Muscle layer of duodenum (tissue), 2 donors: ENCODE measurements around the gene NEK2.
"Not testable (repeated sequence)": the region's sequence is repeated elsewhere in the genome, so short reads cannot be mapped to it uniquely, and the experiment has no call there.

Experiments
- H3K27ac ChIP-seq: one replicate; pipeline ENCODE4 v1.7.0; 2013; ENCODE audit warnings: mild to moderate bottlenecking, low read length
- H3K27me3 ChIP-seq: one replicate; pipeline ENCODE4 v1.7.0; 2013; ENCODE audit warnings: low read depth, mild to moderate bottlenecking, control low read depth, low read length
- H3K36me3 ChIP-seq, 2 donors: one replicate each; pipeline ENCODE4 v1.7.0; 2013; ENCODE audit warnings: low read length in 2 of 2, control low read depth in 1 of 2, mild to moderate bottlenecking in 1 of 2; ENCODE audit not compliant: insufficient read depth in 2 of 2, control insufficient read depth in 1 of 2
- H3K4me1 ChIP-seq, 2 donors: one replicate each; pipeline ENCODE4 v1.7.0; 2013; ENCODE audit warnings: low read length in 2 of 2, mild to moderate bottlenecking in 2 of 2, control low read depth in 1 of 2, moderate library complexity in 1 of 2; ENCODE audit not compliant: insufficient read depth in 2 of 2, control insufficient read depth in 1 of 2
- H3K4me3 ChIP-seq, 2 donors: one replicate each; pipeline ENCODE4 v1.7.0; 2013; ENCODE audit warnings: low read length in 2 of 2, low read depth in 1 of 2, mild to moderate bottlenecking in 1 of 2
- H3K9me3 ChIP-seq, 2 donors: one replicate each; pipeline ENCODE4 v1.7.0; 2013; ENCODE audit warnings: low read length in 2 of 2, control low read depth in 1 of 2, mild to moderate bottlenecking in 1 of 2; ENCODE audit not compliant: control insufficient read depth in 1 of 2
- donor health status: healthy.

NEK2 gene

DNA sequence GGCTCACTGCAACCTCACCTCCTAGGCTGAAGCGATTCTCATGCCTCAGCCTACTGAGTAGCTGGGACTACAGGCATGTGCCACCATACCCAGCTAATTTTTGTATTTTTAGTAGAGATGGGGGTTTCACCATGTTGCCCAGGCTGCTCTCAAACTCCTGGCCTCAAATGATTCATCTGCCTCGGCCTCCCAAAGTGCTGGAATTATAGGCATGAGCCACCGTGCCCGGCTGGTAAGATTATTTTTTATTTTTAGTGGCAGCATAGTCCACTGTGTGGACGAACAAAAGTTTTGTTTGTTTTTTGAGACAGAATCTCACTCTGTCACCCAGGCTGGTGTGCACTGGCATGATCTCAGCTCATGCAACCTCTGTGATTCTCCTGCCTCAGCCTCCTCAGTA lies 29.8 kb downstream of the NEK2 start:
- not testable (repeated sequence) for H3K4me3 ChIP-seq, H3K36me3 ChIP-seq, H3K27ac ChIP-seq, H3K27me3 ChIP-seq, H3K9me3 ChIP-seq, H3K4me1 ChIP-seq

DNA sequence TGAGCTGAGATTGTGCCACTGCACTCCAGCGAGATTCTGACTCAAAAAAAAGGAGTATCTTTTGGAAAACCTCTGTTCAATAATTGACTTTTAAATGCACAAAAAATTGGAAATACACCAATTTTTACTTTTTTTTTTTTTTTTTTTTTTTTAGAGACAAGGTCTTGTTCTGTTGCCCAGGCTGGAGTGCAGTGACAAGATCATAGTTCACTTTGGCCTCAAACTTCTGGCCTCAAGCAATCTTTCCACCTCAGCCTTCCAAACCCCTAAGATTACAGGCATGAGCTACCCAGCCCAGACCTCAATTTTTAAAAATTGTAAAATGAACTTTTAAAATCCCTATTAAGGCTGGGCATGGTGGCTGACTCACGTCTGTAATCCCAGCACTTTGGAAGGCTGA lies 30.8 kb downstream of the NEK2 start:
- Histone ChIP-seq H3K36me3 (no peaks in the 10 kb centered on the region), H3K4me3 (no peak overlapping the region), H3K27ac (no peak overlapping the region), H3K4me1 (peaks cover 4 to 5% of the 10 kb centered on the region in 2 donors), H3K9me3 (no peaks in the 10 kb centered on the region), H3K27me3 (no peaks in the 10 kb centered on the region)

DNA sequence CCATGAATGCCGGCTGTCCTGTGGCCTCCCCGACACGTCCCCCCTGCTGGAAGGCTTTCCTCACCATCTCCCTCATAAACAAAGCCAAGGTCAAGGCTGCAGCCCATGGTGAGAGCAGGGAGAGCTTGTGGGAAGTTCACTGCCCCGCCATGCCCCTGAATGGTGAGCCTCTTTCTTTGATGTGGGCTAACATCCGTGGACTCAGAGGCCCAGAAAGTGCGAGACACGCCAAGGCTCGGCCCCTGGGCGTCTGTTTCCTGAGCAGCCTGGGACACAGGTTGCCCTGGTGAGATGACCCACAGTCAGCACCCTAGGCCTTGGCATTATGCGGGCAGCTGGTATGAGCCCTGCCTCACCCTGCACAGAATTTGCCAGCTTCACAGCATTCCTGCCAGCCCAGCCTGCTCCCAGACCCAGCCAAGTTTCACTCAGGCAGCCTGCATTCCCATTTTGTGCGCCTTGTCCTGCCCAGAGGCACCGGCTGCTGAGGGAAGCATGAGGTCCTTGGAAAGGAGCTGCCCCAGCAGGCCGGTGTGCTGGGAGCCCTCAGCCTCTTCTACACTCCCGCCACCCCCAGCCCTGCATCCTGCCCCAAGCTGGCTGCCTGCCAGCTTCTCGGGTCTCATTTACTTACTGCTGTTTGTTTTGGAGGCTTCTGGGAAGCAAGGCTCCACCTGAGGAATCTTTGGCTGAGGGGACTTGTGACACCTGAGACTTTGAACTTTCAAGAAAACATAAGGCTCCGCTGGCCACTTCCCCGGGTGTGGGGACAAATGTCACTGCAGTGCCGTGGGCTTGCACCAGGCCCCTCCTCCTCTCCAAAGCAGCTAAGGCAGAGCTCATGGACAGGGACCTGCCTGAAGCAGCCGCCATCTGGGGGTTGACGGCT lies 31.9 kb downstream of the NEK2 start:
- Histone ChIP-seq H3K36me3 (no peaks in the 10 kb centered on the region), H3K27me3 (no peaks in the 10 kb centered on the region), H3K4me1 (peaks cover 4 to 5% of the 10 kb centered on the region in 2 donors), H3K4me3 (no peak overlapping the region), H3K27ac (no peak overlapping the region), H3K9me3 (no peaks in the 10 kb centered on the region)

DNA sequence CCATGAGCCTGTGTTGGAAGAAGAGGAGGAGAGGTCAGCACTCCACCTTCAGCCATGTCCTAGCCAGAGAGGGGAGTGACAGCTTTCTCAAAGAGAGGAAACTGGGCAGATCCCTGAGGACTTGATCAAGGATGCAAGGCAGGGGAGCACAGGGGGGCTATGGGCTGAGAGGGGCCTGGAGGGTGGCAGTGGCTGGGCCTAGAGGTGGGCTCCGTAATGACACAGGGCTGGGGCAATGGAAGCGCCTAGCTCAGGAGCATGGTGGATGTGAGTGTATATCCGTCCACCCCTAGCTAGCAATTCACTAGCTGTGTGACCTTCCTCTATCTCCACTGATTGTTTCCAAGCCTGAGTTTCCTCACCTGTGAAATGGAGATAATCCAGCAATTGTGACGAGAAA lies 32.6 kb downstream of the NEK2 start:
- Histone ChIP-seq H3K36me3 (no peaks in the 10 kb centered on the region), H3K4me1 (peaks cover 4 to 5% of the 10 kb centered on the region in 2 donors), H3K27me3 (no peaks in the 10 kb centered on the region), H3K27ac (no peak overlapping the region), H3K9me3 (no peaks in the 10 kb centered on the region), H3K4me3 (no peak overlapping the region)

DNA sequence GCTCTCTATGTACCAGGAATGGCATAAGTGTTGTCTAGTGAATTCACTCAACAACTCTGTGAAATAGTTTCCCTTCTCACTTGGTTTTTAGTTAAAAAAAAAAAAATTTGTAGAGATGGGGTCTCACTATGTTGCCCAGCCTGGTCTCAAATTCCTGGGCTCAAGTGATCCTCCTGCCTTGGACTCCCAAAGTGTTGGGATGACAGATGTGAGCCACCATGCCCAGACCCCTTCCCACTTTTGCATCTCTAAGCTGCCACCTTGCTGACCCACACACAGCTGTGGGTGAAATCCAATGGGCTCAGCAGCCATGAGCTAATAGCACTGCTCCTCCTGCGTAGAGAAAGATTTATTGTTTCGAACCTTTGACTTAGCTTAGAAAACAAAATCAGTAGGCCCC lies 33.5 kb downstream of the NEK2 start:
- H3K36me3 ChIP-seq = no peaks in the 10 kb centered on the region
- no peaks in the 10 kb centered on the region for H3K27me3 ChIP-seq
- no peak overlapping the region for H3K4me3 ChIP-seq
- peaks cover 0 to 5% of the 10 kb centered on the region in 2 donors for H3K4me1 ChIP-seq
- no peaks in the 10 kb centered on the region for H3K9me3 ChIP-seq
- no peak overlapping the region for H3K27ac ChIP-seq

DNA sequence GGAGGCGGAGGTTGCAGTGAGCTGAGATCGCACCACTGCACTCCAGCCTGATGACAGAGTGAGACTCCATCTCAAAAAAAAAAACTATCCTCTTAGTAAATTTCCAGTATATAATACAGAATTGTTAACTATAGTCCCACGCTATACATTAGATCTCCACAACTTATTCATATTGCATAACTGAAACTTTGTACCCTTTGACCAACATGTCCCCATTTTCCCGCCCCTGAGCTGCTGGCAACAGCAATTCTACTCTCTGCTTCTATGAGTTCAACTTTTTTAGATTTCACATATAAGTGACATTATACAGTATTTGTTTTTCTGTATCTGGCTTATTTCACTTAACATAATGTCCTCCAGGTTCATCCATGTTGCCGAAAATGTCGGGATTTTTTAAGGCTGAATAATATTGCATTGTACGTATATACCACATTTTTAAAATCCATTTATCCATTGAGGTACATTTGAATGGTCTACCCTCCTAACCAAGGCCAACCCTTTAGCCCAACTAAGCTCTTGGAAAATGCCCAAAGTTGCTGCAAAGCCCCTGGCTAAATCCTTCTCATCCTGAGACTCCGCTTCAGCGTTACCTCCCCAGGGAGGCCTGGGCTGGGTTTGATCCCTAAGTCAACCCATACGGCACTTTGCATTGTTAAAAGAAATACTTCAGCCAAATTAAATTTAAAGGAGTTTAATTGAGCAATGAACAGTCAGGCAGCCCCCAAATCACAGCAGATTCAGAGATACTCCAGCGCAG lies 34.2 kb downstream of the NEK2 start:
- Histone ChIP-seq H3K9me3 (no peaks in the 10 kb centered on the region), H3K27me3 (no peaks in the 10 kb centered on the region), H3K4me3 (no peak overlapping the region), H3K36me3 (no peaks in the 10 kb centered on the region), H3K4me1 (peaks cover 0 to 5% of the 10 kb centered on the region in 2 donors), H3K27ac (no peak overlapping the region)

DNA sequence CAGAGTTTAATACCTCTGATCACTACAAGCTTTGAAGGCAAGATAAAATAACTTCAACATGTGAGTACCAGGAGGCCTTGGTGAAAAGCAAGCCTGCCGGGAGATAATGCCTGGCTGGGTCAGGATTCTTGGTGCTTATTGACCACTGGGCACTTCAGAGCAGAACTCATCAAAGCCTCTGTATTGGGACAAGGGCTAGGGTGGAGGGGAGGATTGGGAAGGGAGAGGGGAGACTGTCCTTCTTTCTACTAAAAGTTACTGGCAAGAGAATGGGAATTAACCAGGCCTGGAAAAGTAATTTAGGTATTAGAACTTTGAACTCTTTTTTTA lies 35.2 kb downstream of the NEK2 start:
- no peaks in the 10 kb centered on the region for H3K36me3 ChIP-seq
- H3K27ac ChIP-seq = no peak overlapping the region
- peaks cover 0 to 5% of the 10 kb centered on the region in 2 donors for H3K4me1 ChIP-seq
- H3K27me3 ChIP-seq = no peaks in the 10 kb centered on the region
- no peaks in the 10 kb centered on the region for H3K9me3 ChIP-seq
- no peak overlapping the region for H3K4me3 ChIP-seq

DNA sequence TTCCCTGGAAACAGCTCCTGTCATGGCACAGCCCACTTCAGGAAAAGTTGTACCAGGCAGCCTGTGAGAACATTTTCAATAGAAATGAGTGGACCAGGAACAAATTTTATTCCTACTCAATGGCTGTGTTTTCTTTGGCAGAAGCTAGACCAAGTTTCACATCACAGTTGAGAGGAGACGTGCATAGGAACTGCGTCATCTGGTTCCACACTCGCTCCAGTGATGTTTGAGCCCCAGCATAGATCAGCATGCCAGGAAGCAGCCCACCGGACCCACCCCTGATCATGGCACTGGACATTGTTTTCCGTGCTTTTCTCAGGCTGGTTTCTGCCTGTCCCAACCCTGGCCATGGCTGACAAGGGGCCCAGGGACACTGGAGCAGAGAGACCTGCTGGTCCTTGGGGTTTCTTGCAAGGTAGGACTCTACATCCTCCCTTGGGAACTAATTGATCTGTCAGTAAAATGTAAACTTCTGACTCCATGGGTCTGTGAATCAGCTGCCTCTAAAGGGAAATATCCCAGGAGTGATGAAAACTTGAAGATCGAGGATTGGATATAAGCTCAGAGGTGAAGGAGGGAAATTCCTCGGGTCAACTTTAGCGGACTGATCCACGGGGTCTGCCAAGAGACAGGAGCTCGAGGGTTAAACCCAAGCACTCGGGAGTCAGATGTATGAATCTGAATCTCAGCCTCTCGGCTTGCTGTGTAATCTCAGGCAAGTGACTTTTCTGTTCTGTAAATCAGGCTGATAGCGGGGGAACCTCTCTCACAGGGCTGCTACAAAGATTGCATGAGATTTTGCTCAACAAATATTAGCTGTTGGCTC lies 35.7 kb downstream of the NEK2 start:
- no peaks in the 10 kb centered on the region for H3K36me3 ChIP-seq
- H3K27me3 ChIP-seq = no peaks in the 10 kb centered on the region
- no peaks in the 10 kb centered on the region for H3K9me3 ChIP-seq
- peaks cover 0 to 5% of the 10 kb centered on the region in 2 donors for H3K4me1 ChIP-seq
- no peak overlapping the region for H3K27ac ChIP-seq
- H3K4me3 ChIP-seq = no peak overlapping the region

DNA sequence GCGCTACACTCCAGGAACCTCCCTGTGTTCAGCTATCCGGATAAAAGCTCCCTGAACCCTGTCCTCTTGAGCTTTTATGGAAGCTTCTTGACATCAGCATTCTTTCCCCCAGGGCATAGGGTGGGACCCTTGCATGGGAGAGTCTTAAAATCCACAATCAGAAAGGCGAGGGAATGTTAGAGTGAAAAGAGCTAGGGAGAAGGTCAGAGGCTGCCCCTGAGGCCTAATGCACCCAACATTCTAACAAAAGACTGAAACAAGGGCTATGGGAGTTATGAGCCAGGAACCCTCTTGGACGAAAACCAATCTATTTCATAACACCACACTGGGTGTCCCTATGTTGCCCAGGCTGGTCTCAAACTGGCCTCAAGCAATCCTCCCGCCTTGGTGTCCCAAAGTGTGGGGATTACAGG lies 36.7 kb downstream of the NEK2 start:
- Histone ChIP-seq H3K9me3 (no peaks in the 10 kb centered on the region), H3K4me1 (peaks cover 0 to 2% of the 10 kb centered on the region in 2 donors), H3K27ac (no peak overlapping the region), H3K27me3 (no peaks in the 10 kb centered on the region), H3K36me3 (no peaks in the 10 kb centered on the region), H3K4me3 (no peak overlapping the region)

DNA sequence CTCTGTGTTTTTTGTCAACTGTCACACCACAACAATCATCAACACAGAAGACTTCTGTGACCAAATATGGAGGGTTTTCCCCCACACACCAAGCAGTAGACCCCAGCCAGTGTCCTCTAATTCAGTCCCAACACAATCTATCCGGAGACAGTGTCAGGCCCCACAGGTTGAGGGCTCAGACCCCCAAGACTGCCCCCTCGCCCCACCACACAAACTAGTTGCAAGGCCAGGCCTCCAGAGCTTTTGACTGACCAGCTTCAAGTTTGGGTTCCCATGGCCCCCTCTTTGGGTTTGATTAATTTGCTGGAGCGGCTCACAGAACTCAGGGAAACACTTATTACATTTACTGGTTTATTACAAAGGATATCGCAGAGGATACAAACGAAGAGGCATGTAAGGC lies 37.2 kb downstream of the NEK2 start:
- H3K9me3 ChIP-seq = no peaks in the 10 kb centered on the region
- no peaks in the 10 kb centered on the region for H3K36me3 ChIP-seq
- no peak overlapping the region for H3K4me3 ChIP-seq
- no peaks in the 10 kb centered on the region for H3K27me3 ChIP-seq
- peaks cover 0 to 4% of the 10 kb centered on the region in 2 donors for H3K4me1 ChIP-seq
- H3K27ac ChIP-seq = no peak overlapping the region

DNA sequence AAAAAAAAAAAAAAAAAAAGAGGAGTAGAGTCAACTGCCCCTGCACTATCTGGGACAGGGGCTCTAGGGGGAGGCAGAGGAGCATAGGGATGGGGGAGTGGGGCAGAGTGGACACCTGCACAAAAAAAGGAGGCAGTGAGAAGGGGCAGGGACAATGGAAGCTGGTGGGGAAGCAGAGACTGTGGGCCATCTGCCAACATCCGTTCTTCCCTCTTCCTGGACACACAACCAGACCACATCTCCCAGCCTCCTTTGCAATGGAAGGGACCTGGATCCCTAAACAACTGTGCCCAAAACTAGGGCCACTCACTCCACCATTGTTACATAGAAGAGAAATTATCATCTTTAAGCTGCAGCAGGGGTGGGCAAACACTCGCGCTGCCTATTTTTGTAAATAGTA lies 38.4 kb downstream of the NEK2 start:
- no peak overlapping the region for H3K4me3 ChIP-seq
- no peaks in the 10 kb centered on the region for H3K9me3 ChIP-seq
- no peaks in the 10 kb centered on the region for H3K27me3 ChIP-seq
- H3K27ac ChIP-seq = no peak overlapping the region
- peaks cover 0 to 8% of the 10 kb centered on the region in 2 donors for H3K4me1 ChIP-seq
- no peaks in the 10 kb centered on the region for H3K36me3 ChIP-seq
